GM23338 (cell line): ENCODE results near the gene APBB3.

Source experiments
- CTCF ChIP-seq, 2 experiments: fragments of 200-600 bp in 1 of 2; sonication (generic) in 1 of 2; conservative IDR thresholded peaks; 2 replicates each; pipeline versions ENCODE4 v1.5.1 to v1.6.1; 2016 to 2017; ENCODE audit warnings: antibody characterized with exemption in 2 of 2, low read depth in 2 of 2, mild to moderate bottlenecking in 2 of 2, moderate library complexity in 1 of 2
- EZH2 ChIP-seq: fragments of 200-600 bp; sonication (generic); IDR thresholded peaks from one replicate; pipeline ENCODE4 v1.8.0; 2017; ENCODE audit warnings: antibody characterized with exemption, mild to moderate bottlenecking, low read depth; ENCODE audit not compliant: unreplicated experiment
- EZH2phosphoT487 ChIP-seq: fragments of 200-600 bp; sonication (generic); IDR thresholded peaks from one replicate; pipeline ENCODE4 v1.8.1; 2018; ENCODE audit warnings: antibody characterized with exemption; ENCODE audit not compliant: unreplicated experiment
- JUNB ChIP-seq: IDR thresholded peaks from one replicate; pipeline ENCODE4 v1.6.1; 2016; ENCODE audit warnings: antibody characterized with exemption; ENCODE audit not compliant: unreplicated experiment
- NANOG ChIP-seq: IDR thresholded peaks from 2 replicates; pipeline ENCODE4 v1.6.1; 2016; ENCODE audit warnings: antibody characterized with exemption, borderline replicate concordance
- POLR2AphosphoS5 ChIP-seq: IDR thresholded peaks from 2 replicates; pipeline ENCODE4 v1.6.1; 2016; ENCODE audit warnings: antibody characterized with exemption, low read depth
- STAT1 ChIP-seq: IDR thresholded peaks from one replicate; pipeline ENCODE4 v1.6.1; 2016; ENCODE audit warnings: antibody characterized with exemption; ENCODE audit not compliant: unreplicated experiment
- ZNF114 ChIP-seq: fragments of 250-450 bp; sonication (Bioruptor Pico); IDR thresholded peaks from 2 replicates; pipeline ENCODE4 v1.5.0; 2020; ENCODE audit warnings: mild to moderate bottlenecking, moderate library complexity
- TF ChIP-seq, protein P1 (sequence below): IDR thresholded peaks from one replicate; pipeline ENCODE4 v1.6.1; 2018; ENCODE audit warnings: antibody characterized with exemption; ENCODE audit not compliant: unreplicated experiment
- TF ChIP-seq, protein P2 (sequence below): fragments of 250-450 bp; sonication (Bioruptor Pico); IDR thresholded peaks from 2 replicates; pipeline ENCODE4 v1.5.0; 2020; ENCODE audit warnings: mild to moderate bottlenecking, moderate library complexity

- TF ChIP-seq CTCF (conservative IDR thresholded peaks at IDR 0.05; ENCODE audit: low read depth in 2 of 2) (no peak), EZH2 (no peak), ZNF114 (no peak), EZH2phosphoT487 (no peak), POLR2AphosphoS5 (no peak), JUNB (no peak), STAT1 (no peak), NANOG (no peak)
- TF ChIP-seq, protein P1, sequence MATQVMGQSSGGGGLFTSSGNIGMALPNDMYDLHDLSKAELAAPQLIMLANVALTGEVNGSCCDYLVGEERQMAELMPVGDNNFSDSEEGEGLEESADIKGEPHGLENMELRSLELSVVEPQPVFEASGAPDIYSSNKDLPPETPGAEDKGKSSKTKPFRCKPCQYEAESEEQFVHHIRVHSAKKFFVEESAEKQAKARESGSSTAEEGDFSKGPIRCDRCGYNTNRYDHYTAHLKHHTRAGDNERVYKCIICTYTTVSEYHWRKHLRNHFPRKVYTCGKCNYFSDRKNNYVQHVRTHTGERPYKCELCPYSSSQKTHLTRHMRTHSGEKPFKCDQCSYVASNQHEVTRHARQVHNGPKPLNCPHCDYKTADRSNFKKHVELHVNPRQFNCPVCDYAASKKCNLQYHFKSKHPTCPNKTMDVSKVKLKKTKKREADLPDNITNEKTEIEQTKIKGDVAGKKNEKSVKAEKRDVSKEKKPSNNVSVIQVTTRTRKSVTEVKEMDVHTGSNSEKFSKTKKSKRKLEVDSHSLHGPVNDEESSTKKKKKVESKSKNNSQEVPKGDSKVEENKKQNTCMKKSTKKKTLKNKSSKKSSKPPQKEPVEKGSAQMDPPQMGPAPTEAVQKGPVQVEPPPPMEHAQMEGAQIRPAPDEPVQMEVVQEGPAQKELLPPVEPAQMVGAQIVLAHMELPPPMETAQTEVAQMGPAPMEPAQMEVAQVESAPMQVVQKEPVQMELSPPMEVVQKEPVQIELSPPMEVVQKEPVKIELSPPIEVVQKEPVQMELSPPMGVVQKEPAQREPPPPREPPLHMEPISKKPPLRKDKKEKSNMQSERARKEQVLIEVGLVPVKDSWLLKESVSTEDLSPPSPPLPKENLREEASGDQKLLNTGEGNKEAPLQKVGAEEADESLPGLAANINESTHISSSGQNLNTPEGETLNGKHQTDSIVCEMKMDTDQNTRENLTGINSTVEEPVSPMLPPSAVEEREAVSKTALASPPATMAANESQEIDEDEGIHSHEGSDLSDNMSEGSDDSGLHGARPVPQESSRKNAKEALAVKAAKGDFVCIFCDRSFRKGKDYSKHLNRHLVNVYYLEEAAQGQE = no peak
- TF ChIP-seq, protein P2, sequence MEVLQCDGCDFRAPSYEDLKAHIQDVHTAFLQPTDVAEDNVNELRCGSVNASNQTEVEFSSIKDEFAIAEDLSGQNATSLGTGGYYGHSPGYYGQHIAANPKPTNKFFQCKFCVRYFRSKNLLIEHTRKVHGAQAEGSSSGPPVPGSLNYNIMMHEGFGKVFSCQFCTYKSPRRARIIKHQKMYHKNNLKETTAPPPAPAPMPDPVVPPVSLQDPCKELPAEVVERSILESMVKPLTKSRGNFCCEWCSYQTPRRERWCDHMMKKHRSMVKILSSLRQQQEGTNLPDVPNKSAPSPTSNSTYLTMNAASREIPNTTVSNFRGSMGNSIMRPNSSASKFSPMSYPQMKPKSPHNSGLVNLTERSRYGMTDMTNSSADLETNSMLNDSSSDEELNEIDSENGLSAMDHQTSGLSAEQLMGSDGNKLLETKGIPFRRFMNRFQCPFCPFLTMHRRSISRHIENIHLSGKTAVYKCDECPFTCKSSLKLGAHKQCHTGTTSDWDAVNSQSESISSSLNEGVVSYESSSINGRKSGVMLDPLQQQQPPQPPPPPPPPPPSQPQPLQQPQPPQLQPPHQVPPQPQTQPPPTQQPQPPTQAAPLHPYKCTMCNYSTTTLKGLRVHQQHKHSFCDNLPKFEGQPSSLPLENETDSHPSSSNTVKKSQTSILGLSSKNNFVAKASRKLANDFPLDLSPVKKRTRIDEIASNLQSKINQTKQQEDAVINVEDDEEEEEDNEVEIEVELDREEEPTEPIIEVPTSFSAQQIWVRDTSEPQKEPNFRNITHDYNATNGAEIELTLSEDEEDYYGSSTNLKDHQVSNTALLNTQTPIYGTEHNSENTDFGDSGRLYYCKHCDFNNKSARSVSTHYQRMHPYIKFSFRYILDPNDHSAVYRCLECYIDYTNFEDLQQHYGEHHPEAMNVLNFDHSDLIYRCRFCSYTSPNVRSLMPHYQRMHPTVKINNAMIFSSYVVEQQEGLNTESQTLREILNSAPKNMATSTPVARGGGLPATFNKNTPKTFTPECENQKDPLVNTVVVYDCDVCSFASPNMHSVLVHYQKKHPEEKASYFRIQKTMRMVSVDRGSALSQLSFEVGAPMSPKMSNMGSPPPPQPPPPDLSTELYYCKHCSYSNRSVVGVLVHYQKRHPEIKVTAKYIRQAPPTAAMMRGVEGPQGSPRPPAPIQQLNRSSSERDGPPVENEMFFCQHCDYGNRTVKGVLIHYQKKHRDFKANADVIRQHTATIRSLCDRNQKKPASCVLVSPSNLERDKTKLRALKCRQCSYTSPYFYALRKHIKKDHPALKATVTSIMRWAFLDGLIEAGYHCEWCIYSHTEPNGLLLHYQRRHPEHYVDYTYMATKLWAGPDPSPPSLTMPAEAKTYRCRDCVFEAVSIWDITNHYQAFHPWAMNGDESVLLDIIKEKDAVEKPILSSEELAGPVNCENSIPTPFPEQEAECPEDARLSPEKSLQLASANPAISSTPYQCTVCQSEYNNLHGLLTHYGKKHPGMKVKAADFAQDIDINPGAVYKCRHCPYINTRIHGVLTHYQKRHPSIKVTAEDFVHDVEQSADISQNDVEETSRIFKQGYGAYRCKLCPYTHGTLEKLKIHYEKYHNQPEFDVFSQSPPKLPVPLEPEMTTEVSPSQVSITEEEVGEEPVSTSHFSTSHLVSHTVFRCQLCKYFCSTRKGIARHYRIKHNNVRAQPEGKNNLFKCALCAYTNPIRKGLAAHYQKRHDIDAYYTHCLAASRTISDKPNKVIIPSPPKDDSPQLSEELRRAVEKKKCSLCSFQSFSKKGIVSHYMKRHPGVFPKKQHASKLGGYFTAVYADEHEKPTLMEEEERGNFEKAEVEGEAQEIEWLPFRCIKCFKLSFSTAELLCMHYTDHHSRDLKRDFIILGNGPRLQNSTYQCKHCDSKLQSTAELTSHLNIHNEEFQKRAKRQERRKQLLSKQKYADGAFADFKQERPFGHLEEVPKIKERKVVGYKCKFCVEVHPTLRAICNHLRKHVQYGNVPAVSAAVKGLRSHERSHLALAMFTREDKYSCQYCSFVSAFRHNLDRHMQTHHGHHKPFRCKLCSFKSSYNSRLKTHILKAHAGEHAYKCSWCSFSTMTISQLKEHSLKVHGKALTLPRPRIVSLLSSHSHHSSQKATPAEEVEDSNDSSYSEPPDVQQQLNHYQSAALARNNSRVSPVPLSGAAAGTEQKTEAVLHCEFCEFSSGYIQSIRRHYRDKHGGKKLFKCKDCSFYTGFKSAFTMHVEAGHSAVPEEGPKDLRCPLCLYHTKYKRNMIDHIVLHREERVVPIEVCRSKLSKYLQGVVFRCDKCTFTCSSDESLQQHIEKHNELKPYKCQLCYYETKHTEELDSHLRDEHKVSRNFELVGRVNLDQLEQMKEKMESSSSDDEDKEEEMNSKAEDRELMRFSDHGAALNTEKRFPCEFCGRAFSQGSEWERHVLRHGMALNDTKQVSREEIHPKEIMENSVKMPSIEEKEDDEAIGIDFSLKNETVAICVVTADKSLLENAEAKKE = no peak
These were observed 24.2 kb downstream of the APBB3 start for GRCh38 chr5:140540227-140540626.
